Skeletal muscle tissue (tissue), 4 donors: ENCODE data around the gene PRDM10. TPM values are rescaled to one million over a fixed set of nuclear protein-coding genes. Genes with fewer than 3 reads are reported as not detected.
A peak's percentile ranks its signal among the peaks of the same experiment; 100 is the strongest.

Source experiments
- H3K27ac ChIP-seq: one replicate; pipeline ENCODE4 v1.7.0; 2013; ENCODE audit warnings: mild to moderate bottlenecking, low read depth, low read length, inconsistent platforms
- H3K27me3 ChIP-seq, 3 donors: one replicate each; pipeline ENCODE4 v1.7.0; 2013; ENCODE audit warnings: low read length in 3 of 3; ENCODE audit not compliant: control insufficient read depth in 3 of 3, insufficient read depth in 3 of 3
- H3K36me3 ChIP-seq, 3 donors: one replicate each; pipeline ENCODE4 v1.7.0; 2013; ENCODE audit warnings: low read length in 3 of 3; ENCODE audit not compliant: control insufficient read depth in 3 of 3, insufficient read depth in 3 of 3
- H3K4me1 ChIP-seq, 3 donors: one replicate each; pipeline ENCODE4 v1.7.0; 2013; ENCODE audit warnings: low read length in 3 of 3, mild to moderate bottlenecking in 3 of 3; ENCODE audit not compliant: control insufficient read depth in 3 of 3, insufficient read depth in 3 of 3
- H3K4me3 ChIP-seq, 3 donors: one replicate each; pipeline ENCODE4 v1.7.0; 2013; ENCODE audit warnings: low read length in 3 of 3
- H3K9ac ChIP-seq, 3 donors: one replicate each; pipeline ENCODE4 v1.7.0; 2013; ENCODE audit warnings: low read length in 3 of 3, mild to moderate bottlenecking in 3 of 3, moderate library complexity in 2 of 3, low read depth in 1 of 3
- H3K9me3 ChIP-seq, 3 donors: one replicate each; pipeline ENCODE4 v1.7.0; 2013; ENCODE audit warnings: low read length in 3 of 3; ENCODE audit not compliant: control insufficient read depth in 3 of 3
- total RNA-seq: library from RNA; depleted of rRNA; stranded (reverse); fragments of >200 nt; gene quantifications from one replicate; pipeline ENCODE4 v1.2.3, GENCODE V29; 2014
- donor health status: Osteomylitis.

PRDM10 gene
- total RNA-seq, 1 donor from 2014 or later, result 4.2 TPM

GRCh38 chr11:129951201-129951865 is 51.3 kb downstream of the PRDM10 start:
- no peak overlapping the region for H3K27ac ChIP-seq
- H3K4me1 ChIP-seq, result peaks cover 4 to 8% (median 6%) of the 10 kb centered on the region in 3 donors
- H3K36me3 ChIP-seq, result peaks cover 11 to 17% (median 12%) of the 10 kb centered on the region in 3 donors
- no peak overlapping the region for H3K4me3 ChIP-seq
- H3K9me3 ChIP-seq, result no peaks in the 10 kb centered on the region
- no peaks in the 10 kb centered on the region for H3K27me3 ChIP-seq
- H3K9ac ChIP-seq, result no peak overlapping the region

DNA sequence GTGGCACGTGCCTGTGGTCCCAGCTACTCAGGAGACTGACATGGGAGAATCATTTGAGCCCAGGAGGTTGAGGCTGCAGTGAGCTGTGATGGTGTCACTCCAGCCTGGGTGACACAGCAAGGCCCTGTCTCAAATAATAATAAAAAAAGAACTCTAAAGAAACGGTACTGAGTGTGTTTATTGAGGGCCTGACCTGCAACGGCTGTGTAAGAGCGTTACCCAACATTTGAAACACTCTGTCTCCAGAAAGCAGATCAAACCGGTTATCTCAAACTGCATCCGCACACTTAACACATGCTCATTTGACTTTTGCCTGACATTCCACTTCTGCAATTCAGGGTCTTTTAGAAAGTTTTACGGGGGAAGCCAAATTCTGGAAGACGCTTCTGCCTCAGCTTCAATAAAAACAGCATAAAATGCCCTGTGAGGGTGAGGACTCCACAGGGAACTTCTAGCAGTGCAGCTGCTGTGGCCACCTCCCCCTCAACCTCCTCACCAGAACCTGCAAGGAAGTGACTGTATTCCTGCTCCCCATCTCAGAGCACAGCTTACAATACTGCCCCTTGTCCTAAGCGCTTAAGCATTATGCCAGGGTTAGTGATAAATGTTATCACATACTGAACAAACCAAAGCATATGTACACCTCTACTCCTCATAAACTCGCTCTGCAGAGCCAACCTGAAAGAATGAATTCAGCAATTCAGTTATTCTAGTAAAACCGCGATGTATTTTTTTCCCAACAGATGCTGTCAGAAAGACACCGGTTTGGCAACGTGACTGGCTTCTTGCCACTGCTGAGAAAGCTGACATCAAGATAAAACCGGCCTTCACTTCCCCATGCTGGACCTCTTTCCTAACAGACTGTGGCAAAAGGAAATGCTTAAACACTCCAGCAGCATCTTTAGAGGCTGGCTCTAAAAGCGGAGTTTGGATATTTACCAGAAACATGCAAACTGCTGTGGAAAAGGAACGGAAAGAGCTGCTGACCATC is 52.2 kb downstream of the PRDM10 start:
- peaks cover 4 to 8% (median 6%) of the 10 kb centered on the region in 3 donors for H3K4me1 ChIP-seq
- H3K4me3 ChIP-seq, result no peak overlapping the region
- H3K27ac ChIP-seq, result peak overlapping the region; percentile 38
- H3K9me3 ChIP-seq, result no peaks in the 10 kb centered on the region
- H3K36me3 ChIP-seq, result peaks cover 11 to 16% (median 13%) of the 10 kb centered on the region in 3 donors
- H3K9ac ChIP-seq, result no peak overlapping the region
- H3K27me3 ChIP-seq, result no peaks in the 10 kb centered on the region

GRCh38 chr11:129948926-129949466 is 53.6 kb downstream of the PRDM10 start:
- no peaks in the 10 kb centered on the region for H3K9me3 ChIP-seq
- H3K27me3 ChIP-seq, result no peaks in the 10 kb centered on the region
- no peak overlapping the region for H3K27ac ChIP-seq
- no peak overlapping the region for H3K9ac ChIP-seq
- H3K36me3 ChIP-seq, result peaks cover 15 to 18% (median 17%) of the 10 kb centered on the region in 3 donors
- H3K4me1 ChIP-seq, result peaks cover 4 to 8% (median 6%) of the 10 kb centered on the region in 3 donors
- H3K4me3 ChIP-seq, result no peak overlapping the region

- H3K27ac ChIP-seq, result no peak overlapping the region
- H3K36me3 ChIP-seq, result peaks cover 16 to 18% (median 17%) of the 10 kb centered on the region in 3 donors
- no peaks in the 10 kb centered on the region for H3K27me3 ChIP-seq
- H3K4me3 ChIP-seq, result no peak overlapping the region
- peaks cover 4 to 8% (median 6%) of the 10 kb centered on the region in 3 donors for H3K4me1 ChIP-seq
- no peak overlapping the region for H3K9ac ChIP-seq
- H3K9me3 ChIP-seq, result no peaks in the 10 kb centered on the region
These were observed 55.2 kb downstream of the PRDM10 start for GRCh38 chr11:129947474-129947873.

- Histone ChIP-seq H3K36me3 (peaks cover 16 to 21% (median 18%) of the 10 kb centered on the region in 3 donors), H3K27ac (no peak overlapping the region), H3K9ac (no peak overlapping the region)
These were observed 55.7 kb downstream of the PRDM10 start for GRCh38 chr11:129946965-129947364.

DNA sequence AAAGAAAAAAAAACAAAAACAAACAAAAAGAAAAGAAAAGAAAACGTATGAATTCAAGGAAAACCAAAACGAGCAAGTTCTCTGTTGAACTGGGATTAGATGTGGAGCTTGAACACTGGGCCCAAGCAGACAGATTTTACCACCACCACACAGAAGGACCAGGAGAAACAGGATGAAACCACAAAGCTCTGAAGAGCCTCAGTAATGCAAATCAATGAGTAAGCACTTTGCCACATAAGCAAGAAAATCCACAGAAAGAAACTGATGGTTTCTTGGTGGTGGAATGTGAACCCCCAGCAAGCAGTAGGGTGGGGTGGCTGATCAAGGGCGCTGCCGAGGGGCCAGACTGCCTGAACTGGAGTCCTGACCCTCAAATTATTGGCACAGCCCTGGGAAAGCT is 56.4 kb downstream of the PRDM10 start:
- Histone ChIP-seq H3K27ac (no peak overlapping the region), H3K9ac (no peak overlapping the region), H3K9me3 (no peaks in the 10 kb centered on the region), H3K4me3 (no peak overlapping the region), H3K4me1 (peaks cover 3 to 7% (median 4%) of the 10 kb centered on the region in 3 donors), H3K27me3 (no peaks in the 10 kb centered on the region), H3K36me3 (peaks cover 16 to 25% (median 24%) of the 10 kb centered on the region in 3 donors)

More at GRCh38 chr11:129946965-129947364, 55.7 kb downstream of the PRDM10 start:
- Histone ChIP-seq H3K27me3 (no peaks in the 10 kb centered on the region), H3K9me3 (no peaks in the 10 kb centered on the region), H3K4me1 (peaks cover 4 to 8% (median 6%) of the 10 kb centered on the region in 3 donors), H3K4me3 (no peak overlapping the region)

DNA sequence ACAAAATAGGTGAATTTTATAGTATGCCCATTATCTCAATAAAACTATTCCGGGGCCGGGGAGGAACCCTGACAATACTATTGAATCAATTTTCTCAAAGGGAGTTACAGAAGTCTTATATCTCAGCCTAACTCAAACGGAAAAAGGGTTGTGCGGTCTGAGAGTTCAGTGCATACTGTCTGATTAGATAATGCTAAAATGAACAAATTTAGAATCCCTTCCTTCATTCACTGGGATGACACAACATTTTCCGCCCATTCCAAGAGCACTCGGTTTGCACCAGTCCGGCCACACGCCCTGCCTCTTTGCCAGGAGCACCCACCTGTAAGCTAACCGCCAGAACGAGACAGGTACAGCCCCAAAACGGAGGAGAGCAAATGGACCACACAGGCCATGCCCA is 57.3 kb downstream of the PRDM10 start:
- Histone ChIP-seq H3K9ac (no peak overlapping the region), H3K4me3 (no peak overlapping the region), H3K27me3 (no peaks in the 10 kb centered on the region), H3K36me3 (peaks cover 16 to 25% (median 24%) of the 10 kb centered on the region in 3 donors), H3K4me1 (peaks cover 0 to 3% (median 0%) of the 10 kb centered on the region in 3 donors), H3K9me3 (no peaks in the 10 kb centered on the region), H3K27ac (no peak overlapping the region)

- no peaks in the 10 kb centered on the region for H3K9me3 ChIP-seq
- no peak overlapping the region for H3K9ac ChIP-seq
- H3K4me3 ChIP-seq, result no peak overlapping the region
- no peaks in the 10 kb centered on the region for H3K4me1 ChIP-seq
- no peak overlapping the region for H3K27ac ChIP-seq
- no peaks in the 10 kb centered on the region for H3K27me3 ChIP-seq
- H3K36me3 ChIP-seq, result peaks cover 16 to 25% (median 25%) of the 10 kb centered on the region in 3 donors
These were observed 57.9 kb downstream of the PRDM10 start for GRCh38 chr11:129944696-129945095.

- Histone ChIP-seq H3K9ac (no peak overlapping the region), H3K36me3 (peaks cover 16 to 28% (median 28%) of the 10 kb centered on the region in 3 donors)
These were observed 59.6 kb downstream of the PRDM10 start for GRCh38 chr11:129943036-129943435.

More at GRCh38 chr11:129943036-129943435, 59.6 kb downstream of the PRDM10 start:
- Histone ChIP-seq H3K4me1 (no peaks in the 10 kb centered on the region), H3K27me3 (no peaks in the 10 kb centered on the region), H3K9me3 (no peaks in the 10 kb centered on the region), H3K27ac (no peak overlapping the region), H3K4me3 (no peak overlapping the region)
